ENCODE data around the gene UTS2B. TPM values are rescaled to one million over a fixed set of nuclear protein-coding genes. Genes with fewer than 3 reads are reported as not detected.

The UTS2B gene
- total RNA-seq, 4 donors from 2014 or later, result 0.27 to 3.4 (median 2.2) TPM; not detected in 1

DNA sequence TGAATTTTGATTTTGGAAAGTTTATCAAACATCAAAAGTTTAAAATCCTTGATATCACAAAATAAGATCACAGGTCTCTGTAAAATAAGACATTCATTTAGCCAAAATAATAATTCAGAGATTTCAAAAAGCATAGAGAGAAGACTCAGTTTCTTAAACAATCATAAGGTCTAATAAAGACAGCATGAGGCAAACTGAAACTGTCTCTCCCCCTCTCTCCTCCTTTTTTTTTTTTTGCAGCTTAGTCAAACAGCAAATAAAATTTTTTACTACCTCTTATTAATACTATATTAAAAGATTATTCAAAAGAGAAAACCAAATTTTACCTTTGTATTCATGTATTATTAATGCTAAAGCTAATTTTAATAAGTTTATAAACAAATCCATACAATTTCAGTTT is 73.9 kb downstream of the UTS2B start:
- Histone ChIP-seq H3K27ac (no peak overlapping the region), H3K4me1 (no peaks in the 10 kb centered on the region), H3K36me3 (no peaks in the 10 kb centered on the region), H3K9me3 (no peaks in the 10 kb centered on the region), H3K4me3 (no peak overlapping the region), H3K27me3 (no peaks in the 10 kb centered on the region)
- in situ Hi-C loops (cut with MboI; ENCODE audit: low pct_ligation_motif_present in 1 of 4, low pct_unique_long_range_greater_than_20kb in 1 of 4, low sequenced_read_pairs in 3 of 4) (no loop called here), intact Hi-C loops (cut with DNase I; ENCODE audit: low total_unique reads) (no loop called here)
- DNase-seq, result no peak
- TF ChIP-seq POLR2AphosphoS5 (IDR thresholded peaks at IDR 0.05), result no peak
- TF ChIP-seq, protein P1, sequence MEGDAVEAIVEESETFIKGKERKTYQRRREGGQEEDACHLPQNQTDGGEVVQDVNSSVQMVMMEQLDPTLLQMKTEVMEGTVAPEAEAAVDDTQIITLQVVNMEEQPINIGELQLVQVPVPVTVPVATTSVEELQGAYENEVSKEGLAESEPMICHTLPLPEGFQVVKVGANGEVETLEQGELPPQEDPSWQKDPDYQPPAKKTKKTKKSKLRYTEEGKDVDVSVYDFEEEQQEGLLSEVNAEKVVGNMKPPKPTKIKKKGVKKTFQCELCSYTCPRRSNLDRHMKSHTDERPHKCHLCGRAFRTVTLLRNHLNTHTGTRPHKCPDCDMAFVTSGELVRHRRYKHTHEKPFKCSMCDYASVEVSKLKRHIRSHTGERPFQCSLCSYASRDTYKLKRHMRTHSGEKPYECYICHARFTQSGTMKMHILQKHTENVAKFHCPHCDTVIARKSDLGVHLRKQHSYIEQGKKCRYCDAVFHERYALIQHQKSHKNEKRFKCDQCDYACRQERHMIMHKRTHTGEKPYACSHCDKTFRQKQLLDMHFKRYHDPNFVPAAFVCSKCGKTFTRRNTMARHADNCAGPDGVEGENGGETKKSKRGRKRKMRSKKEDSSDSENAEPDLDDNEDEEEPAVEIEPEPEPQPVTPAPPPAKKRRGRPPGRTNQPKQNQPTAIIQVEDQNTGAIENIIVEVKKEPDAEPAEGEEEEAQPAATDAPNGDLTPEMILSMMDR (IDR thresholded peaks at IDR 0.05), result no peak
- TF ChIP-seq POLR2A (IDR thresholded peaks at IDR 0.05), result no peak
- TF ChIP-seq EP300 (IDR thresholded peaks at IDR 0.05; ENCODE audit: low read depth), result no peak

DNA sequence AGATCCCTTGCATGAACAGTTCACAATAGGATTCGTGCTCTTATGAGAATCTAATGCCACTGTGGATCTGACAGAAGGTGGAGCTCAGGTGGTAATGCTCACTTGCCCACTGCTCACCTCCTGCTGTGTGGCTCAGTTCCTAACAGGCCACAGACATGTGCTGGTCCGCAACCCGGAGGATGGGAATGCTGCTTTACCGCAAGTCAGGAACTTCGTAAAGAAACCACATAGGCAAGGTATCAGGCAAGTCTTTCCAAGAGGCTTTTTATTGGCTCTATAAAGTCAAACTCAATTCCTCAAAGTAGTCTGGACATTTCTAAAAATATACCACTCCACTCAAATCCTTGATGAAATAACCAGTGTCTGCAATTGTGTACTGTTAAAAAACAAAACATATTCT is 75.2 kb downstream of the UTS2B start:
- 65 to 85% methylated on average over 4 to 5 of the region's 5 CpGs for WGBS, 2 donors (ENCODE audit: low coverage in 1 of 2)
- H3K27me3 ChIP-seq, result no peaks in the 10 kb centered on the region
- intact Hi-C loops (cut with DNase I; ENCODE audit: low total_unique reads), result no loop called here

DNA sequence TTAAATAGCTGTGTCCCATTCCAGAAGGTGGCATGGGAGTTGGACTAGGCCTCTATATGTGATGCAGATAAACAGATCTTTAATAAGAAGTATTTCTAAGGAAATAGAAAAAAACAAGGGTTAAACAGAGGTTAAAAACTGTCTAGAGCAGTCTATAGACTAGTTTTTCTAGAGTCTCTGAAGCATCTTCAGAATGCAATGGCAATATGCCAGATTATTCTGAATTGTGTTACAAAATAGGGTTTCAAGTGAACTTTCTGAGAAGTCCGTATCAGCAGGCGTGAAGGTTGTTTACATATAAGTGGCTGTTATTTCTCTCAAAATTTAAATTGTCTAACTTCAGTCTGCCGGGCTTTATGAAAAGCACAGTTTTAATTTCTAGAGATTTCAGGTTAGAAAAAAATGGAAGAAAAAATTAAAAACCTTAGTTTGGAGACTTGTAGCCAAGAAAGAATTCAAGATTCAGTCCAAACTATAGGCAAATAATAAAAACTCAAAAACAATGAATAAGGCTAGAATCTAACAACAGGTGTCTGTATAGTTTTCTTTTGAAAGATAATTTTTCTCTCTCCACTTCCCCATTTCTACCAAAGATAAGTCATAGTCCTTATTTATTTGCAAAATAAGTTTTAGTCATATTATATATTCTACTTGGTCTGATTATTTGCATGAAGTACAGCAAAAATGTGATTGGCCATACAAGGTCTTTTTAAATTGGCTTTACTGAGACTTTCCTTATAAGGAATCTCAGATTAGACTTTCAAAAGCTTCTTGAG is 76.0 kb downstream of the UTS2B start:
- in situ Hi-C loops (cut with MboI; ENCODE audit: low pct_ligation_motif_present in 1 of 4, low pct_unique_long_range_greater_than_20kb in 1 of 4, low sequenced_read_pairs in 3 of 4) (no loop called here), intact Hi-C loops (cut with DNase I; ENCODE audit: low total_unique reads) (no loop called here)
- Histone ChIP-seq H3K27me3 (no peaks in the 10 kb centered on the region), H3K4me3 (no peak overlapping the region), H3K9me3 (no peaks in the 10 kb centered on the region), H3K36me3 (no peaks in the 10 kb centered on the region), H3K27ac (no peak overlapping the region), H3K4me1 (no peaks in the 10 kb centered on the region)
- WGBS, 2 donors (ENCODE audit: low coverage in 1 of 2), result 66 to 74% methylated on average over 3 of the region's 3 CpGs
- DNase-seq, result no peak
- TF ChIP-seq EP300 (IDR thresholded peaks at IDR 0.05; ENCODE audit: low read depth) (no peak), POLR2A (IDR thresholded peaks at IDR 0.05) (no peak), POLR2AphosphoS5 (IDR thresholded peaks at IDR 0.05) (no peak)
- TF ChIP-seq, protein P1 (IDR thresholded peaks at IDR 0.05), result no peak

More for the DNA sequence above, 75.2 kb downstream of the UTS2B start:
- no peak overlapping the region for H3K4me3 ChIP-seq
- TF ChIP-seq POLR2A (IDR thresholded peaks at IDR 0.05), result no peak
- no peak for TF ChIP-seq EP300 (IDR thresholded peaks at IDR 0.05; ENCODE audit: low read depth)
- no peak for DNase-seq
- no peaks in the 10 kb centered on the region for H3K36me3 ChIP-seq
- in situ Hi-C loops (cut with MboI; ENCODE audit: low pct_ligation_motif_present in 1 of 4, low pct_unique_long_range_greater_than_20kb in 1 of 4, low sequenced_read_pairs in 3 of 4), result no loop called here
- H3K27ac ChIP-seq, result no peak overlapping the region
- H3K9me3 ChIP-seq, result no peaks in the 10 kb centered on the region
- no peaks in the 10 kb centered on the region for H3K4me1 ChIP-seq

DNA sequence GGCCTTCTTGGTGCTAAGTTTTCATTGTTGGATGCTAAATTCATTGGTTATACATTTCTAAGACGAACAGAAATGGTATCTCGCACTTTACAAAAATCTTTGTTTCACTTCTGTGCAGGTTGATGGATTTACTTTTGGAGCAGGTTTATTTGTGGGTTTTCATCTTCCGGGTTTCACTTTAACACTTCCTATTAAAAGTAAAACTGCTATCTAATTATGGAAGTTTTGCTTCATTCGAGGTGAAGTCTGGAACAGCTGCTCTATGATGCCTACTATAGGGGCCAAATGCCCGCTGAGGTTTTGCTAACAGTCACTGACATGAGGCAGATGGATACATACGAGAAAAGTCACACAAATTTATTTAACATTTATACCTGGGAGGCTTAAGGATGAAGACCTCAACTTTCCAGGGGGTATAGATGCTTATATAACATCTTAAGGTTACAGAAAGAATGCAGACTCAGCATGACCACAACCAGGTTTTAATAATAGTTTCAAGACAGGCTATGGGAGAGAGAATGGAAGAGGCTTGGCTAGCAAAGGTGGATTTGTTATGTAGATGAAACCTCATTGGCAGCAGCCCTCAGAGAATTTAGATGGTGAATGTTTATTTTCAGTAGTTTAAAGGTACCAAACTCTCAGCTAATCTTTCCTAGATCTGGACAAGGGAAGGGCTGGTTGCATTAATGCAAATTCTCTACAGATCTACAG is 77.1 kb downstream of the UTS2B start:
- DNase-seq, result no peak
- no peaks in the 10 kb centered on the region for H3K9me3 ChIP-seq
- no peaks in the 10 kb centered on the region for H3K36me3 ChIP-seq
- in situ Hi-C loops (cut with MboI; ENCODE audit: low pct_ligation_motif_present in 1 of 4, low pct_unique_long_range_greater_than_20kb in 1 of 4, low sequenced_read_pairs in 3 of 4), result no loop called here
- no peak overlapping the region for H3K27ac ChIP-seq
- no peaks in the 10 kb centered on the region for H3K4me1 ChIP-seq
- 63 to 93% methylated on average over 3 to 6 of the region's 6 CpGs for WGBS, 2 donors (ENCODE audit: low coverage in 1 of 2)
- no peak for TF ChIP-seq EP300 (IDR thresholded peaks at IDR 0.05; ENCODE audit: low read depth)
- TF ChIP-seq POLR2AphosphoS5 (IDR thresholded peaks at IDR 0.05), result no peak
- TF ChIP-seq POLR2A (IDR thresholded peaks at IDR 0.05), result no peak
- TF ChIP-seq, protein P1 (IDR thresholded peaks at IDR 0.05), result no peak
- intact Hi-C loops (cut with DNase I; ENCODE audit: low total_unique reads), result no loop called here
- H3K4me3 ChIP-seq, result no peak overlapping the region
- no peaks in the 10 kb centered on the region for H3K27me3 ChIP-seq

Measured in transverse colon (tissue), 4 donors.